GM12878 (cell line): ENCODE measurements around the gene CBLN2. TPM values are rescaled to one million over a fixed set of nuclear protein-coding genes. Genes with fewer than 3 reads are reported as not detected.

ENCODE experiments used
- ATAC-seq: fragments of 200-7000 bp; cut with Tn5 transposase; 3 replicates; pipeline ENCODE4 v1.9.1; 2020; ENCODE audit warnings: mild to moderate bottlenecking, moderate library complexity
- BruUV-seq: library from RNA; stranded (reverse); fragments of 400-500 nt; replicated peaks from 2 replicates; lab custom pipeline; 2021; lab: Mats Ljungman, UMichigan
- CTCF ChIA-PET: fragments of 300-600 bp; sonication (Branson Sonifier 250); formaldehyde crosslinking; extraction: SDS; loops from one replicate; lab custom pipeline; 2021; ENCODE audit warnings: inconsistent platforms; lab: Yijun Ruan, JAX
- POLR2A ChIA-PET: fragments of 350-600 bp; formaldehyde crosslinking; extraction: SDS; loops from one replicate; lab custom pipeline; 2021; ENCODE audit warnings: inconsistent platforms; lab: Charles Lee
- RAD21 ChIA-PET: fragments of 300-600 bp; sonication (Branson Sonifier 250); formaldehyde crosslinking; loops from one replicate; lab custom pipeline; 2023; ENCODE audit warnings: antibody characterized with exemption; ENCODE audit not compliant: unreplicated experiment; lab: Charles Lee
- SMC1A ChIA-PET: fragments of 300-600 bp; sonication (Branson Sonifier 250); formaldehyde crosslinking; loops from one replicate; lab custom pipeline; 2023; ENCODE audit not compliant: unreplicated experiment, uncharacterized antibody; lab: Charles Lee
- DNase-seq: peaks from one replicate; pipeline ENCODE4 v3.0.0-alpha.2; 2011; ENCODE audit warnings: low read depth, low spot score
- FAIRE-seq: peaks from 3 replicates; lab custom pipeline; 2011; peaks lifted over from hg19 to GRCh38; lab: Jason Lieb, UNC
- H2AFZ ChIP-seq: 2 replicates; pipeline ENCODE4 v1.6.0; 2011; ENCODE audit warnings: low read depth, low read length, control low read depth; ENCODE audit not compliant: control insufficient read depth
- H3K27ac ChIP-seq: 2 replicates; pipeline ENCODE4 v1.5.1; 2011; ENCODE audit warnings: control low read depth; ENCODE audit not compliant: control insufficient read depth, insufficient read depth
- H3K27me3 ChIP-seq, 2 experiments: replicated peaks in 1 of 2; 2 replicates each; pipeline versions ENCODE4 v1.6.0 to v1.6.1; 2011; ENCODE audit warnings: low read length in 1 of 2; ENCODE audit not compliant: control insufficient read depth in 2 of 2, insufficient read depth in 2 of 2
- H3K36me3 ChIP-seq, 2 experiments: 2 replicates each; pipeline ENCODE4 v1.5.1; 2011; ENCODE audit warnings: low read length in 1 of 2; ENCODE audit not compliant: control insufficient read depth in 2 of 2, insufficient read depth in 2 of 2
- H3K4me1 ChIP-seq: 2 replicates; pipeline ENCODE4 v1.6.1; 2011; ENCODE audit warnings: mild to moderate bottlenecking, low read length, moderate library complexity, mixed read lengths; ENCODE audit not compliant: control insufficient read depth, insufficient read depth
- H3K4me2 ChIP-seq: 2 replicates; pipeline ENCODE4 v1.6.0; 2011; ENCODE audit warnings: control low read depth; ENCODE audit not compliant: control insufficient read depth, insufficient read depth
- H3K4me3 ChIP-seq: fragments of 200-600 bp; sonication (generic); 2 replicates; pipeline ENCODE4 v1.5.1; 2016
- H3K79me2 ChIP-seq: 2 replicates; pipeline ENCODE4 v1.6.0; 2011; ENCODE audit warnings: low read length; ENCODE audit not compliant: control insufficient read depth, insufficient read depth
- H3K9ac ChIP-seq: 2 replicates; pipeline ENCODE4 v1.8.0; 2011; ENCODE audit warnings: low read length, control low read depth, mixed read lengths; ENCODE audit not compliant: control insufficient read depth, insufficient read depth
- H3K9me3 ChIP-seq: replicated peaks from 3 replicates; pipeline ENCODE4 v1.5.1; 2011; ENCODE audit warnings: mild to moderate bottlenecking, low read length; ENCODE audit not compliant: control insufficient read depth, insufficient read depth
- H4K20me1 ChIP-seq: 2 replicates; pipeline ENCODE4 v1.6.0; 2011; ENCODE audit not compliant: control insufficient read depth, insufficient read depth
- CHD1 ChIP-seq: IDR thresholded peaks from 2 replicates; pipeline ENCODE4 v1.6.1; 2012; ENCODE audit warnings: low read depth, low read length, improper control_type of control experiment
- CHD2 ChIP-seq: IDR thresholded peaks from 2 replicates; pipeline ENCODE4 v1.6.1; 2011; ENCODE audit warnings: low read depth, low read length, improper control_type of control experiment, borderline replicate concordance
- HDAC6 ChIP-seq: fragments of 200-600 bp; sonication (generic); IDR thresholded peaks from one replicate; pipeline ENCODE4 v1.8.0; 2017; ENCODE audit warnings: antibody characterized with exemption; ENCODE audit not compliant: unreplicated experiment
- IKZF2 ChIP-seq, 2 experiments: fragments of 450-650 bp; IDR thresholded peaks; 2 replicates each; pipeline ENCODE4 v1.6.1; 2017; ENCODE audit warnings: mild to moderate bottlenecking in 2 of 2, moderate library complexity in 2 of 2
- SRF ChIP-seq, 2 experiments: IDR thresholded peaks; 2 replicates each; pipeline ENCODE4 v1.6.1; 2011; ENCODE audit warnings: low read depth in 2 of 2, low read length in 2 of 2, mild to moderate bottlenecking in 1 of 2, moderate library complexity in 1 of 2
- WGBS: methylation state at CpG from one replicate; pipeline ENCODE4 v1.1.6; 2016; ENCODE audit warnings: low lambda C conversion rate; ENCODE audit not compliant: insufficient replicate concordance, insufficient coverage; ENCODE audit errors: missing lambda C conversion rate; 5-methylcytosine and 5-hydroxymethylcytosine counted together
- in situ Hi-C: fragments of 300-500 bp; cut with MboI; formaldehyde crosslinking; loops from 9 replicates; pipeline ENCODE4 v1.14.3; 2018; ENCODE audit warnings: mixed read lengths
- intact Hi-C: fragments of 100-400 bp; cut with micrococcal nuclease; formaldehyde crosslinking; loops from one replicate; pipeline ENCODE4 v1.14.2; 2022; ENCODE audit not compliant: unreplicated experiment
- polyA plus RNA-seq, 11 experiments: library from polyadenylated mRNA; depleted of rRNA in 4 of 11; unstranded in 6 of 11; stranded (reverse) in 5 of 11; fragments of >200 nt; fragmentation: Nextera tagmentation in 4 of 11; fragmentation: Illumina TruSeq in 1 of 11; extraction: Ambion mirVana in 4 of 11; extraction: Trizol in 1 of 11; gene quantifications; 1 replicate in 1 of 11; 2 replicates in 10 of 11; pipeline versions ENCODE4 v1.2.1 to v1.2.3, GENCODE V29; 2011 to 2016; ENCODE audit warnings: inconsistent platforms in 2 of 11, missing spikeins in 2 of 11, low read depth in 1 of 11
- total RNA-seq, 4 experiments: library from RNA; depleted of rRNA in 3 of 4; stranded (reverse); fragments of >200 nt in 3 of 4; fragmentation: Illumina TruSeq in 1 of 4; extraction: Trizol in 1 of 4; gene quantifications; 2 replicates each; pipeline versions ENCODE4 v1.2.1 to v1.2.3, GENCODE V29; 2013 to 2021
- TF ChIP-seq, protein P1 (sequence below): fragments of 450-650 bp; IDR thresholded peaks from 2 replicates; pipeline ENCODE4 v1.6.1; 2018; ENCODE audit warnings: mild to moderate bottlenecking, low read depth, moderate library complexity; ENCODE audit not compliant: partially characterized antibody

CBLN2 gene
- total and polyA plus RNA-seq, 10 of the 15 experiments (the other 5 are each of a cell fraction or from before 2014, with no cell fraction given), result 0.11 to 14.6 (median 0.30) TPM; not detected in 2

DNA sequence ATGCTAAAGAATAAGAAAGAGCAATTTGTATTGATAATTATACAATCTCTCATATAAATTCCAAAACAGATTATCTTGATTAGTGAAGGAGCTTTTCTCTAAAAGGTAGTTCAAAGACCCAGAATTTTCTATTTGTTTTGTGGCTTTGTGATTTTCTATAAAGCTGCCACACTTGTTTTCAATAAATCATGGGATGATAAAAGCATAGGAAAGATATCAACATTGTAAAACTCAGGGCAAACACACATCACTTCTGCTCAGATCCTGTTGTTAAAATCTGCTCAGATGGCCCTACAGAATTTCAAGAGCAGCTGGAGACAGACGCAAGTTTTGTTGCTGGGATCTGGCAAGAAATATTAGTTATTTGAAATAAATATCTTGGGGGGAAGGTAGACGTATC is 28.8 kb upstream of the CBLN2 start:
- Histone ChIP-seq H3K9me3 (no peaks in the 10 kb centered on the region), H3K9ac (no peak overlapping the region), H2AFZ (no peak overlapping the region), H4K20me1 (no peaks in the 10 kb centered on the region), H3K27me3 (no peaks in the 10 kb centered on the region), H3K4me2 (no peak overlapping the region), H3K4me3 (no peak overlapping the region), H3K4me1 (no peaks in the 10 kb centered on the region), H3K36me3 (no peaks in the 10 kb centered on the region), H3K79me2 (no peaks in the 10 kb centered on the region), H3K27ac (no peak overlapping the region)
- FAIRE-seq (no peak), DNase-seq (no peak), ATAC-seq (no peak)
- no TSS peak for BruUV-seq
- RAD21 ChIA-PET, result no interaction called here
- WGBS, result 34% methylated on average over 2 of the region's 2 CpGs
- intact Hi-C loops, result no loop called here
- in situ Hi-C loops, result no loop called here
- SMC1A ChIA-PET, result interaction anchor here (0.6 to 1.1 kb wide), 2 partner anchors 10 to 1793 kb away, joined by 3 to 4 read pairs; no protein-coding TSS in a partner anchor
- POLR2A ChIA-PET, result no interaction called here
- CTCF ChIA-PET, result interaction anchor here (1.1 kb wide), 1 partner anchor 100 kb away, joined by 3 read pairs; no protein-coding TSS in a partner anchor
- TF ChIP-seq SRF (IDR thresholded peaks at IDR 0.05; ENCODE audit: low read depth in 2 of 2, low read length in 2 of 2), result no peak
- TF ChIP-seq CHD2, result no peak
- no peak for TF ChIP-seq HDAC6
- TF ChIP-seq IKZF2 (IDR thresholded peaks at IDR 0.05), result no peak
- no peak for TF ChIP-seq CHD1
- TF ChIP-seq, protein P1, sequence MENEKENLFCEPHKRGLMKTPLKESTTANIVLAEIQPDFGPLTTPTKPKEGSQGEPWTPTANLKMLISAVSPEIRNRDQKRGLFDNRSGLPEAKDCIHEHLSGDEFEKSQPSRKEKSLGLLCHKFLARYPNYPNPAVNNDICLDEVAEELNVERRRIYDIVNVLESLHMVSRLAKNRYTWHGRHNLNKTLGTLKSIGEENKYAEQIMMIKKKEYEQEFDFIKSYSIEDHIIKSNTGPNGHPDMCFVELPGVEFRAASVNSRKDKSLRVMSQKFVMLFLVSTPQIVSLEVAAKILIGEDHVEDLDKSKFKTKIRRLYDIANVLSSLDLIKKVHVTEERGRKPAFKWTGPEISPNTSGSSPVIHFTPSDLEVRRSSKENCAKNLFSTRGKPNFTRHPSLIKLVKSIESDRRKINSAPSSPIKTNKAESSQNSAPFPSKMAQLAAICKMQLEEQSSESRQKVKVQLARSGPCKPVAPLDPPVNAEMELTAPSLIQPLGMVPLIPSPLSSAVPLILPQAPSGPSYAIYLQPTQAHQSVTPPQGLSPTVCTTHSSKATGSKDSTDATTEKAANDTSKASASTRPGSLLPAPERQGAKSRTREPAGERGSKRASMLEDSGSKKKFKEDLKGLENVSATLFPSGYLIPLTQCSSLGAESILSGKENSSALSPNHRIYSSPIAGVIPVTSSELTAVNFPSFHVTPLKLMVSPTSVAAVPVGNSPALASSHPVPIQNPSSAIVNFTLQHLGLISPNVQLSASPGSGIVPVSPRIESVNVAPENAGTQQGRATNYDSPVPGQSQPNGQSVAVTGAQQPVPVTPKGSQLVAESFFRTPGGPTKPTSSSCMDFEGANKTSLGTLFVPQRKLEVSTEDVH, result no peak
